Measurements from ENCODE around the gene NACAD. TPM values are rescaled to one million over a fixed set of nuclear protein-coding genes. Genes with fewer than 3 reads are reported as not detected.
A peak's percentile ranks its signal among the peaks of the same experiment; 100 is the strongest.
"Not testable (repeated sequence)": the region's sequence is repeated elsewhere in the genome, so short reads cannot be mapped to it uniquely, and the experiment has no call there.

Gene NACAD
- total RNA-seq, 2 experiments from 2014 or later: 0.10 to 0.21 TPM

DNA sequence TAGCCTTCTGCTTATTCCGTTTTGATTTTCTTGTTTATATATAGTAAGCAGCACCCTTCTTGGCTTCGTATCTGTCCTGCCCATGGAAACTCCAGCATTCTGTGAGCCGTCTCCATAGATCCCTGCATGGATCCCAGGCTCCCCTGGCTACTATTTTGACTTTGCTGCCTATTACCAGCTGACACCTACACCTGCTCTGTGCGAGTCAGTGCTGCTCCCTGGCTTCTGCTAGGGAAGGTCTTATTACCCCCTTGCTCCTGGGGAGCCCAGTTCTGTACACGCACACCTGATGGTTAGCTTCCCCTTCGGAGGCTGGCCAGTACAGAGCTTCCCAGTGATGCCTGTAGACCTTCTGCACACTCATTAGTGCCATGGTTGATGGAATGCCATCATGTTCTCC lies 35.4 kb downstream of the NACAD start:
- intact Hi-C loops (cut with micrococcal nuclease): no loop called here
- Mint-ChIP-seq H3K4me3 (no peak overlapping the region), H3K27me3 (no peaks in the 10 kb centered on the region), H3K9me3 (no peaks in the 10 kb centered on the region), H3K36me3 (peaks cover 20% of the 10 kb centered on the region), H3K4me1 (ENCODE audit: low read depth) (peaks cover 44% of the 10 kb centered on the region), H3K27ac (no peak overlapping the region)
- no peak for DNase-seq
- ChIA-PET CTCF (no interaction called here), POLR2A (no interaction called here)

DNA sequence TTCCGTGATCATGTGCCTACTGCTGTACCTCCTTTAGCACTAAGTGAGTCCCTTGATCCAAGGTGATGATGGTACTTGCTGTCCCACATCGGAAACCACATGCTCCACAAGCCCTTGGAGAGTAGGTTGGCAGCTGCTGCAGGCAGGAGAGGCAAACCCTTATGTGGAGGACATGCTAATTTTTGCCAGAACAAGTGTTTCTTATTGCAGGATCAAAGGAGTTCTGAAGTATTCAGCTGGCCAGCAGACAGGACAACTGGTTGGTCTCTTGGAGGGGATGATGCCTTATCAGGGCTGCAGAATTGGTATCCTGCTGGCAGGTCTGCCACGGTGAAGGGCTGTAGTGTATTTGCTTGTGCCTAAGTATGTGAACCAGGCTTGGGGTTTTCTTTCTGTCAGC lies 36.8 kb downstream of the NACAD start:
- CTCF ChIA-PET: no interaction called here
- Mint-ChIP-seq H3K27me3 (no peaks in the 10 kb centered on the region), H3K9me3 (no peaks in the 10 kb centered on the region), H3K27ac (no peak overlapping the region), H3K4me3 (no peak overlapping the region), H3K4me1 (ENCODE audit: low read depth) (peaks cover 43% of the 10 kb centered on the region), H3K36me3 (peaks cover 25% of the 10 kb centered on the region)
- no peak for DNase-seq
- intact Hi-C loops (cut with micrococcal nuclease): no loop called here
- POLR2A ChIA-PET: interaction anchor here (0.8 kb wide), 1 partner anchor 17 kb away, joined by 3 read pairs; no protein-coding TSS in a partner anchor

DNA sequence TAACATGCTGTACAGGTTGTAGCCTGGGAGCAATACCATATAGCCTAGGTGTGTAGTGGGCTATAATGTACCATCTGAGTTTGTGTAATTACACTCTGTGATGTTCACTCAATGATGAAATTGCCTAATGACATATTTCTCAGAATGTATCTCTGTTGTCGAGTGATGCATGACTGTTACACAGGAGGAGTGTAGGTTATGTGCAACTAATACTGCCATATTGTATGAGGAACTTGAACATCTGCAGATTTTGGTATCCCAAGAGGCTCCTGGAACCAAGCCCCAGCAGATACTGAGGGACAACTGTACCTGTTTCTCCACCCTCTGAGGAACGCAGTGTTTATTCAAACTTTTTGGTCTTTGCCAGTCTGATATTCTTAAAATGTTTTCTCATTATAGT lies 38.6 kb downstream of the NACAD start:
- H3K4me1 Mint-ChIP-seq (ENCODE audit: low read depth): peaks cover 41% of the 10 kb centered on the region
- intact Hi-C loops (cut with micrococcal nuclease): no loop called here
- peaks cover 26% of the 10 kb centered on the region for H3K36me3 Mint-ChIP-seq
- ChIA-PET CTCF (interaction anchor here (1.7 kb wide), 1 partner anchor 49 kb away, joined by 4 read pairs; no protein-coding TSS in a partner anchor), POLR2A (no interaction called here)
- no peak overlapping the region for H3K4me3 Mint-ChIP-seq
- no peaks in the 10 kb centered on the region for H3K9me3 Mint-ChIP-seq
- H3K27me3 Mint-ChIP-seq: no peaks in the 10 kb centered on the region
- DNase-seq: no peak
- H3K27ac Mint-ChIP-seq: peak overlapping the region; percentile 4

DNA sequence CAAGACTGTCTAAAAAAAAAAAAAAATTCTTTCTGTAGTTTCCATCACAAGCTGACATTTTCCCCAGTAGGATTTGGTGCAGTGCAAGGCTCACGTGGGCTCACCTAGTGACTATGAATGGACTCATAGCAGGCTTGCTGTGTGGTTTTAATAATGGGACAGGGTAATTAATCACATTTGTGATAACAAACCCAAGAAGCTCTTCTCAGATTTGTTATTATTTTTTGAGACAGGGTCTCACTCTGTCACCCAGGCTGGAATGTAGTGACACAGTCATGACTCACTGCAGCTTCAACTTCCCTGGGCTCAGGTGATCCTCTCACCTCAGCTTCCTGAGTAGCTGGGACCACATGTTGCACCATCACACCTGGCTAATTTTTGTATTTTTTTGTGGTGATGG lies 40.0 kb downstream of the NACAD start:
- no peak for DNase-seq
- H3K27ac Mint-ChIP-seq: no peak overlapping the region
- ChIA-PET CTCF (interaction anchor here (0.6 to 1.7 kb wide), 3 partner anchors 47 to 437 kb away, joined by 4 to 6 read pairs (median 4); no protein-coding TSS in a partner anchor), POLR2A (interaction anchor here (1.0 kb wide), 1 partner anchor 12 kb away, joined by 4 read pairs; no protein-coding TSS in a partner anchor)
- H3K4me1 Mint-ChIP-seq (ENCODE audit: low read depth): peaks cover 38% of the 10 kb centered on the region
- H3K27me3 Mint-ChIP-seq: no peaks in the 10 kb centered on the region
- no peaks in the 10 kb centered on the region for H3K9me3 Mint-ChIP-seq
- peaks cover 30% of the 10 kb centered on the region for H3K36me3 Mint-ChIP-seq
- H3K4me3 Mint-ChIP-seq: no peak overlapping the region
- intact Hi-C loops (cut with micrococcal nuclease): no loop called here

GRCh38 chr7:45044338-45044737 lies 44.4 kb downstream of the NACAD start:
- peaks cover 56% of the 10 kb centered on the region for H3K4me1 Mint-ChIP-seq (ENCODE audit: low read depth)
- no peak overlapping the region for H3K27ac Mint-ChIP-seq
- ChIA-PET CTCF (no interaction called here), POLR2A (no interaction called here)
- H3K4me3 Mint-ChIP-seq: no peak overlapping the region
- intact Hi-C loops (cut with micrococcal nuclease): no loop called here
- DNase-seq: no peak
- H3K36me3 Mint-ChIP-seq: peaks cover 54% of the 10 kb centered on the region
- H3K9me3 Mint-ChIP-seq: no peaks in the 10 kb centered on the region
- H3K27me3 Mint-ChIP-seq: no peaks in the 10 kb centered on the region

- intact Hi-C loops (cut with micrococcal nuclease): no loop called here
- no peak for DNase-seq
- Mint-ChIP-seq H3K4me1 (ENCODE audit: low read depth) (peaks cover 78% of the 10 kb centered on the region), H3K36me3 (peaks cover 50% of the 10 kb centered on the region), H3K27ac (peak overlapping the region; percentile 57), H3K27me3 (no peaks in the 10 kb centered on the region), H3K9me3 (no peaks in the 10 kb centered on the region), H3K4me3 (no peak overlapping the region)
- CTCF ChIA-PET: interaction anchor here (0.9 to 1.2 kb wide), 2 partner anchors 38 to 60 kb away, joined by 3 to 4 read pairs; partner anchors contain the start of gene MYO1G
- POLR2A ChIA-PET: no interaction called here
Observed at GRCh38 chr7:45039106-45039505, 49.7 kb downstream of the NACAD start.

- Mint-ChIP-seq H3K36me3 (peaks cover 42% of the 10 kb centered on the region), H3K4me3 (no peak overlapping the region), H3K27ac (peak overlapping the region; percentile 60), H3K27me3 (no peaks in the 10 kb centered on the region), H3K4me1 (ENCODE audit: low read depth) (peaks cover 82% of the 10 kb centered on the region), H3K9me3 (no peaks in the 10 kb centered on the region)
- CTCF ChIA-PET: interaction anchor here (1.9 kb wide), 1 partner anchor 10 kb away, joined by 9 read pairs; no protein-coding TSS in a partner anchor
- intact Hi-C loops (cut with micrococcal nuclease): no loop called here
- no peak for DNase-seq
- POLR2A ChIA-PET: interaction anchor here (1.1 to 2.6 kb wide), 2 partner anchors 10 to 66 kb away, joined by 3 to 9 read pairs; no protein-coding TSS in a partner anchor
Observed at GRCh38 chr7:45037876-45038275, 50.9 kb downstream of the NACAD start.

GRCh38 chr7:45036796-45037195 lies 52.0 kb downstream of the NACAD start:
- H3K4me3 Mint-ChIP-seq: peak overlapping the region; percentile 49
- intact Hi-C loops (cut with micrococcal nuclease): loop anchor here (1.0 kb wide), 1 partner anchor 8 kb away; no protein-coding TSS in a partner anchor
- peaks cover 35% of the 10 kb centered on the region for H3K36me3 Mint-ChIP-seq
- ChIA-PET POLR2A (interaction anchor here (1.1 to 2.9 kb wide), 6 partner anchors 9 to 64 kb away, joined by 3 to 9 read pairs (median 5); no protein-coding TSS in a partner anchor), CTCF (interaction anchor here (1.9 to 4.1 kb wide), 2 partner anchors 9 to 62 kb away, joined by 9 to 18 read pairs; no protein-coding TSS in a partner anchor)
- H3K4me1 Mint-ChIP-seq (ENCODE audit: low read depth): peaks cover 85% of the 10 kb centered on the region
- no peaks in the 10 kb centered on the region for H3K9me3 Mint-ChIP-seq
- peak overlapping the region; percentile 75 for H3K27ac Mint-ChIP-seq
- peak; percentile 57 for DNase-seq
- no peaks in the 10 kb centered on the region for H3K27me3 Mint-ChIP-seq

GRCh38 chr7:45036317-45036716 lies 52.5 kb downstream of the NACAD start:
- Mint-ChIP-seq H3K27me3 (no peaks in the 10 kb centered on the region), H3K4me1 (ENCODE audit: low read depth) (peaks cover 85% of the 10 kb centered on the region), H3K4me3 (peak overlapping the region; percentile 49), H3K27ac (peak overlapping the region; percentile 75), H3K36me3 (peaks cover 32% of the 10 kb centered on the region), H3K9me3 (no peaks in the 10 kb centered on the region)
- no peak for DNase-seq
- ChIA-PET CTCF (interaction anchor here (1.1 to 4.1 kb wide), 3 partner anchors 9 to 100 kb away, joined by 4 to 18 read pairs (median 9); no protein-coding TSS in a partner anchor), POLR2A (interaction anchor here (1.1 to 2.9 kb wide), 7 partner anchors 9 to 59 kb away, joined by 3 to 9 read pairs (median 3); no protein-coding TSS in a partner anchor)
- intact Hi-C loops (cut with micrococcal nuclease): loop anchor here (1.0 kb wide), 1 partner anchor 8 kb away; no protein-coding TSS in a partner anchor

- Mint-ChIP-seq H3K27me3 (no peaks in the 10 kb centered on the region), H3K4me3 (peak overlapping the region; percentile 24), H3K4me1 (ENCODE audit: low read depth) (peaks cover 80% of the 10 kb centered on the region), H3K27ac (peak overlapping the region; percentile 75), H3K9me3 (no peaks in the 10 kb centered on the region), H3K36me3 (peaks cover 28% of the 10 kb centered on the region)
- peak; percentile 49 for DNase-seq
- intact Hi-C loops (cut with micrococcal nuclease): loop anchor here (1.0 kb wide), 1 partner anchor 8 kb away; no protein-coding TSS in a partner anchor
- CTCF ChIA-PET: interaction anchor here (1.1 to 4.1 kb wide), 3 partner anchors 8 to 100 kb away, joined by 4 to 18 read pairs (median 9); no protein-coding TSS in a partner anchor
- POLR2A ChIA-PET: interaction anchor here (0.8 to 2.9 kb wide), 8 partner anchors 8 to 76 kb away, joined by 3 to 10 read pairs (median 5); partner anchors contain the start of genes CCM2 and TBRG4
Observed at GRCh38 chr7:45035893-45036292, 52.9 kb downstream of the NACAD start.

DNA sequence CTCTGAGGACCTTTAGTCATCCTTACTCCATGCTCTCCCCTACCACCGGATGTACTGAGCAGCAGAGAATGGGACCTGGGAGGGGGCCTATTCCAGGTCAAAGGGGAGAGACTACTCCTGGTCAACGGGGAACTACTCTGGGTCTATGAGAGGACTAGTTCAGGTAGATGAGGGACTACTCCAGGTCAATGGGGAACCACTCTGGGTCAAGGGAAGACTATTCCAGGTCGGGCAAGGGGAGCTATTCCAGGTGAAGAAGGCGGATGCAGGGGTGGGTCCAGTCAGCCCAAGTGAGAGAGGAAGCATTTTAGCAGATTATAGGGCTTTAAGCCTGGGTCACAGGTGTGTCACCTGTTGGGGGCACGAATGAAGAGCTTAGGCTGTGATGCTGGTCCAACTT lies 53.4 kb downstream of the NACAD start:
- peak overlapping the region; percentile 56 for H3K27ac Mint-ChIP-seq
- no peak overlapping the region for H3K4me3 Mint-ChIP-seq
- H3K27me3 Mint-ChIP-seq: no peaks in the 10 kb centered on the region
- H3K36me3 Mint-ChIP-seq: peaks cover 24% of the 10 kb centered on the region
- DNase-seq: no peak
- ChIA-PET POLR2A (interaction anchor here (0.8 to 2.9 kb wide), 8 partner anchors 8 to 76 kb away, joined by 3 to 10 read pairs (median 3); partner anchors contain the start of genes CCM2 and TBRG4), CTCF (interaction anchor here (1.1 to 4.1 kb wide), 2 partner anchors 61 to 101 kb away, joined by 4 to 18 read pairs; no protein-coding TSS in a partner anchor)
- peaks cover 78% of the 10 kb centered on the region for H3K4me1 Mint-ChIP-seq (ENCODE audit: low read depth)
- no peaks in the 10 kb centered on the region for H3K9me3 Mint-ChIP-seq
- intact Hi-C loops (cut with micrococcal nuclease): no loop called here

DNA sequence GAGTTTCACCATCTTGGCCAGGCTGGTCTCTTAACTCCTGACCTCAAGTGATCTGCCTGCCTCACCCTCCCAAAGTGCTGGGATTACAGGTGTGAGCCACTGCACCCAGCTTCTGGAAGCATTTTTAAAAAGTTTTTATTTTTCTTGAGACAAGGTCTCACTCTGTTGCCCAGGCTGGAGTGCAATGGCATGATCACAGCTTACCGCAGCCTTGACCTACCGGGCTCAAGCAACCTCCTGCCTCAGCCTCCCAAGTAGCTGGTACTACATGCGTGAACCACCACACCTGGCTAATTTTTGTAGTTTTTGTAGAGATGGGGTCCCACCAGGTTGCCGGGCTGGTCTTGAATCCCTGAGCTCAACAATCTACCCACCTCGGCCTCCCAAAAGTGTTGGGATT lies 54.1 kb downstream of the NACAD start:
- H3K27ac Mint-ChIP-seq: not testable (repeated sequence)
- POLR2A ChIA-PET: interaction anchor here (1.1 to 2.9 kb wide), 3 partner anchors 18 to 70 kb away, joined by 3 to 9 read pairs (median 3); no protein-coding TSS in a partner anchor

More for the DNA sequence above, 54.1 kb downstream of the NACAD start:
- DNase-seq; H3K9me3 Mint-ChIP-seq; intact Hi-C loops (cut with micrococcal nuclease); H3K27me3 Mint-ChIP-seq; H3K4me3 Mint-ChIP-seq: not testable (repeated sequence)
- H3K4me1 Mint-ChIP-seq (ENCODE audit: low read depth): peaks cover 82% of the 10 kb centered on the region
- CTCF ChIA-PET: interaction anchor here (4.1 kb wide), 1 partner anchor 60 kb away, joined by 18 read pairs; no protein-coding TSS in a partner anchor
- H3K36me3 Mint-ChIP-seq: peaks cover 24% of the 10 kb centered on the region

Data from activated CD4-positive, alpha-beta memory T cell treated with anti-CD3 and anti-CD28 coated beads for 36 hours (primary cell).